ENCODE measurements around the gene NCKAP5.

NCKAP5 gene

DNA sequence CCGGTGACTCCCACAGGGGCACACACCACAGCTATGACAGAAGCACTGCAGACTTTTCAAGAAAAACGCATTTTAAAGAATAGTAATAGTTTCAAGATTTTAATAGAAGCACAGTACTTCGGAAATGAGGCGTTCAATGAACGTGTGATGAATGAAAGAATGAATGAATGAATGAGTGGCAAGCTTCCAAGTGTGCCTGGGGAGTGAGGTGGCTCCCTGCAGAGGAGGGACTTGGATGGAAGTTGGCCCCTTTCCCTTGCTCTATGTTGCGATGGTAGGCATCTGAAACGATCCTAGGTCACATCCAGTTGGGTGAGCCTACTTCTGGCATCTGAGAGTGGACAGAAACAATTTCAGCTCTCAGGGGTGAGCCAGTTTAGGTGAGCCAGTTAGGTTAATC lies 65.6 kb downstream of the NCKAP5 start:
- Histone ChIP-seq H3K4me3 (ENCODE audit: low read depth in 1 of 2, low read length in 1 of 2) (no peak overlapping the region), H3K9me3 (no peaks in the 10 kb centered on the region), H3K4me1 (ENCODE audit: control insufficient read depth in 1 of 2, insufficient read depth in 1 of 2, low read depth in 1 of 2, low read length in 1 of 2) (no peaks in the 10 kb centered on the region), H3K36me3 (no peaks in the 10 kb centered on the region), H3K27ac (no peak overlapping the region), H3K27me3 (no peaks in the 10 kb centered on the region)
- TF ChIP-seq, protein P1, sequence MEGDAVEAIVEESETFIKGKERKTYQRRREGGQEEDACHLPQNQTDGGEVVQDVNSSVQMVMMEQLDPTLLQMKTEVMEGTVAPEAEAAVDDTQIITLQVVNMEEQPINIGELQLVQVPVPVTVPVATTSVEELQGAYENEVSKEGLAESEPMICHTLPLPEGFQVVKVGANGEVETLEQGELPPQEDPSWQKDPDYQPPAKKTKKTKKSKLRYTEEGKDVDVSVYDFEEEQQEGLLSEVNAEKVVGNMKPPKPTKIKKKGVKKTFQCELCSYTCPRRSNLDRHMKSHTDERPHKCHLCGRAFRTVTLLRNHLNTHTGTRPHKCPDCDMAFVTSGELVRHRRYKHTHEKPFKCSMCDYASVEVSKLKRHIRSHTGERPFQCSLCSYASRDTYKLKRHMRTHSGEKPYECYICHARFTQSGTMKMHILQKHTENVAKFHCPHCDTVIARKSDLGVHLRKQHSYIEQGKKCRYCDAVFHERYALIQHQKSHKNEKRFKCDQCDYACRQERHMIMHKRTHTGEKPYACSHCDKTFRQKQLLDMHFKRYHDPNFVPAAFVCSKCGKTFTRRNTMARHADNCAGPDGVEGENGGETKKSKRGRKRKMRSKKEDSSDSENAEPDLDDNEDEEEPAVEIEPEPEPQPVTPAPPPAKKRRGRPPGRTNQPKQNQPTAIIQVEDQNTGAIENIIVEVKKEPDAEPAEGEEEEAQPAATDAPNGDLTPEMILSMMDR (IDR thresholded peaks at IDR 0.05), result no peak

DNA sequence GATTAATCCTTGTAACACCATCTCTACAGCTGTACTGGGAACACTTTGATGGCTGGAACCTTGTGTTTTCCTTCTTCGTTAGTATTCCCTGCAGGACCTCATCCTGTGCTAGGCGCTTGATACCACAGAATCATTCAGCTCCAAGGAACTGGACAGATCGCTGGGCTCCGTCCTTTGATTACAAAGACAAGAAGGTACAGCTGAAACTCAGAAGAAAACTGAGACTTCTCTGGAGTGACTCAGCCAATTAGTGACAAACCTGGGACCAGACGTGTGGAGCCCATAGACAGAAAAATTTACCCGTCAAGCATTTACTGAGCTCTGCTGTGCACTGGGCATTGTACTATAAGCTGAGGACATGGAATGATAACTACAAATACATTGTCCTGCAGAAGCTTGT lies 67.3 kb downstream of the NCKAP5 start:
- TF ChIP-seq, protein P1 (IDR thresholded peaks at IDR 0.05), result no peak
- H3K4me3 ChIP-seq (ENCODE audit: low read depth in 1 of 2, low read length in 1 of 2), result no peak overlapping the region
- no peaks in the 10 kb centered on the region for H3K36me3 ChIP-seq
- H3K4me1 ChIP-seq (ENCODE audit: control insufficient read depth in 1 of 2, insufficient read depth in 1 of 2, low read depth in 1 of 2, low read length in 1 of 2), result no peaks in the 10 kb centered on the region
- no peak overlapping the region for H3K27ac ChIP-seq
- no peaks in the 10 kb centered on the region for H3K27me3 ChIP-seq
- H3K9me3 ChIP-seq, result no peaks in the 10 kb centered on the region

DNA sequence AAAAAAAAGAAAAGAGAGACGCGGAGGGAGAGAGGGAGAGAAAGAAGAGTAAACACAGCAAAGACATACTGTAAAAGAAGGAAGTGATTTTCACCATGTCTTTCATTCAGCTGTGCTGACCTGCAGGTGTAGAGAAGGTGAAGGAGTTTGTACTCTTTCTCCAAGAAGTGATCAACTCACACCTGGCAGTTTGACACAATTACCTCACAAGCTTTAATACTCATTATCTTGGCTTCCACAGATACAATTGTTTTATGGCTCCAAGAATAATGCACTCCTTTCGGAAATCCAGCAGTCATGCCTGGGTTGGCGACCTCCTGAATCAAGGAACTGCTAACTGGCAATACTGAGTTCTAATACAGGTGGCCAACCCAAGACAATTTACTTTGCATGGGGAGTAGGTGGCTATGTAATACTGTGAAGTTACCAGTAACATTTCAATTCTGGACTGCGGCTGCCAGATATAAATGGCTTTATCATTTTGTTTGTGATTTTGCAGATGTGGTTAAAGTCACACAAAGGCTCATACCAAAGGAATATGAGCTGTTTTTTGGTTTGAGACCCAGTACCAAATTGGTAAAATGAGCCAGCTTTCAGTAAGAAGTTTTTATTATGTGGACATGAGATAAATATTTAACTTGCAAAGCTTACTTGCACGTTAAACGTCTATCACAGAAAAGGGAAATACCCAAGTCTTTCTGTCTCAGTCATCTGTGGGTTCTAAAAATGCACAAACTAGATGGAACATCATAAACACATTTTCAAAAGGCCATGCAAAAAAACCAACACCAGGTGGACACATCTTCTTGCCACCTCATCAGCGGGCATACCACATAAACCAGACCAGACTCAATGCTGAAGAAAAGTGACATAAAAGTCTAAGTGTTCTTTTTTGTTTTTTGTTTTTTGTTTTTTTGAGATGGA lies 69.3 kb downstream of the NCKAP5 start:
- Histone ChIP-seq H3K36me3 (no peaks in the 10 kb centered on the region), H3K27ac (no peak overlapping the region), H3K4me3 (ENCODE audit: low read depth in 1 of 2, low read length in 1 of 2) (no peak overlapping the region), H3K9me3 (no peaks in the 10 kb centered on the region), H3K4me1 (ENCODE audit: control insufficient read depth in 1 of 2, insufficient read depth in 1 of 2, low read depth in 1 of 2, low read length in 1 of 2) (no peaks in the 10 kb centered on the region), H3K27me3 (no peaks in the 10 kb centered on the region)
- TF ChIP-seq, protein P1 (IDR thresholded peaks at IDR 0.05), result no peak

DNA sequence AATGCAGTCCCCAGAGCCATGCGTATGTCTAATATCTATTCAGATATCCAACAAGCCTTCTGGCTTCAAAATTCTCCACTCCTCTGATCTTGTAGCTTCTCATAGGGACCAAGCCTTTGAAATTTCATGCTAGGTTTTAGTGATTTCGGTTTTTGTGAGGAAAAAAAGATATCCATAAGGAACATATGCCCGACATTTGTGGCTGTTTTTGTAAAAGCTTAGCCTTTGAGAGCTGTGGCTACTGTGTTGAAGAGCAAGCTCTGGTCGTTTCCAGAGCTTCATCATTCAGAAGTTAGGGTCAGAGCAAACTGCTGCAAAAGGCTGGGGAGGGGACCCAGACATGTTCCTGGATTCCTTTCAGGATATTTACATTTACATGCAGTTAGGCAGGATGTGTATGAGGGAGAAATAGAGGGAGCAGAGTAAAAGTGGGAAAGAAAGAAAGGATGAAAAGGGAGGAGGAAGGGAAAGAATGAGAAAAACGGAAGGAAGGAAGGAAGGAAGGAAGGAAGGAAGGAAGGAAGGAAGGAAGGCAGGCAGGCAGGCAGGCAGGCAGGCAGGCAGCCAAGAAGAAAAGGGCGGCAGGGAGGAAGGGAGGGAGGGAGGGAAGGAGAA lies 70.2 kb downstream of the NCKAP5 start:
- TF ChIP-seq, protein P1 (IDR thresholded peaks at IDR 0.05), result no peak
- Histone ChIP-seq H3K4me3 (ENCODE audit: low read depth in 1 of 2, low read length in 1 of 2) (no peak overlapping the region), H3K36me3 (no peaks in the 10 kb centered on the region), H3K27me3 (no peaks in the 10 kb centered on the region), H3K27ac (no peak overlapping the region), H3K4me1 (ENCODE audit: control insufficient read depth in 1 of 2, insufficient read depth in 1 of 2, low read depth in 1 of 2, low read length in 1 of 2) (no peaks in the 10 kb centered on the region), H3K9me3 (no peaks in the 10 kb centered on the region)

DNA sequence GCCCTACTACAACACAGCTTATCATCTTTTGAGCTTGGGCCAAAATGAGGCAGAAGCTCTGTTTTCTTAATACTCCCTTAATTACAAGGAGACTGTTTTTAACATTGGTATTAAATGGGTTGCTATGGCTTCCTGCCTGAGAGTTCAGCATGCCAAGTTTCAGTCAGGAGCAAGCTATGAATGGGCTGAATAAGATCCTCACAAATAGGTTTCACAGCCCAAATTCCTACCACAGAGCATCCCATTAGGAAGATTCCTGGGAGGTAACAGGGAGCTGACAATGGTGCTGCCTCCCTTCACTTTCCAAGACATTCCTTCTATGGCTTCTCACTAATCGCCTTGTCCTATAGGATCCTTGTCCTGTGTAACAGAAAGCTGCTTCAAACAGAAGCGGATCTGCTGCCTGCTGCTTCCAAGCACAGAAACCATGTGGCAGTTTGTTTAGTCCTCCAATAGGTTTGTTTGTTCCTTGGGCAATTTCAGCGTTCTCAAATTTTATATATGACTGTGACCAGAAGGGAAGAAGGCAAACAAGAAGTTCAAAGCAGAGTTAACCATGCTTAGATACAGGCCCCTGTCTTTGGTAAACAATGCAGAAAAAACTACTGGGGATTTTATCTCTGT lies 70.9 kb downstream of the NCKAP5 start:
- no peaks in the 10 kb centered on the region for H3K9me3 ChIP-seq
- no peak overlapping the region for H3K27ac ChIP-seq
- no peaks in the 10 kb centered on the region for H3K27me3 ChIP-seq
- H3K4me1 ChIP-seq (ENCODE audit: control insufficient read depth in 1 of 2, insufficient read depth in 1 of 2, low read depth in 1 of 2, low read length in 1 of 2), result no peaks in the 10 kb centered on the region
- H3K4me3 ChIP-seq (ENCODE audit: low read depth in 1 of 2, low read length in 1 of 2), result no peak overlapping the region
- H3K36me3 ChIP-seq, result no peaks in the 10 kb centered on the region
- TF ChIP-seq, protein P1 (IDR thresholded peaks at IDR 0.05), result no peak
